GM19455 (cell line): Measurements from ENCODE around the gene EEF2K.

ENCODE experiments used
- ATAC-seq: cut with Tn5 transposase; IDR thresholded peaks from one replicate; pipeline ENCODE4 v1.9.1; 2021; ENCODE audit not compliant: unreplicated experiment

The EEF2K gene

GRCh38 chr16:22328081-22328725 is 122.1 kb downstream of the EEF2K start:
- no peak for ATAC-seq

GRCh38 chr16:22329199-22329695 is 123.2 kb downstream of the EEF2K start:
- ATAC-seq = no peak

- ATAC-seq = no peak
Observed at GRCh38 chr16:22330326-22330725, 124.2 kb downstream of the EEF2K start.

GRCh38 chr16:22333457-22333994 is 127.4 kb downstream of the EEF2K start:
- ATAC-seq = no peak

- no peak for ATAC-seq
Observed at GRCh38 chr16:22335668-22336246, 129.7 kb downstream of the EEF2K start.

GRCh38 chr16:22336581-22336980 is 130.5 kb downstream of the EEF2K start:
- no peak for ATAC-seq

GRCh38 chr16:22337045-22337444 is 131.0 kb downstream of the EEF2K start:
- no peak for ATAC-seq

- no peak for ATAC-seq
Observed at GRCh38 chr16:22337849-22338635, 132.0 kb downstream of the EEF2K start.
